NCI-H146 treated with DMSO at 0.1 percent for 48 hours (cell line): ENCODE data around the gene RNU5D-1.

Experiments
- DNase-seq: peaks from one replicate; lab custom pipeline; 2025; ENCODE audit not compliant: unreplicated experiment; lab: John Stamatoyannopoulos, UW

RNU5D-1 gene

DNA sequence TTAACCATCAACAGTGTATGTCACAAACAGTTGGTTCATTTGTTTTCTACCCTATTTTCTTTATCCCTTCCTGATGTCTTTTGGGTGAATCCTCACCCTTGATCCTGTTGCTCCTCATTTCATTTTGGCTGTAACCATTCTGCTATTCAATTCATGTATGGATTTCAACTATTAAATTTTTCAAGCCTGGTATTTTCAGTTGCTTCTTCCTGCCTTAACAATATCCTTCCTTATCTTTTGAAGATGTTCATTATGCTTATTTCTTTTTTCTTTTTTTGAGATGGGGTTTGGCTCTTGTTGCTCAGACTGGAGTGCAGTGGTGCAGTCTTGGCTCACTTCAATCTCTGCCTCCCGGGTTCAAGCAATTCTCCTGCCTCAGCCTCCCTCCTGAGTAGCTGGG lies 2.8 kb upstream of the RNU5D-1 start:
- no peak for DNase-seq

DNA sequence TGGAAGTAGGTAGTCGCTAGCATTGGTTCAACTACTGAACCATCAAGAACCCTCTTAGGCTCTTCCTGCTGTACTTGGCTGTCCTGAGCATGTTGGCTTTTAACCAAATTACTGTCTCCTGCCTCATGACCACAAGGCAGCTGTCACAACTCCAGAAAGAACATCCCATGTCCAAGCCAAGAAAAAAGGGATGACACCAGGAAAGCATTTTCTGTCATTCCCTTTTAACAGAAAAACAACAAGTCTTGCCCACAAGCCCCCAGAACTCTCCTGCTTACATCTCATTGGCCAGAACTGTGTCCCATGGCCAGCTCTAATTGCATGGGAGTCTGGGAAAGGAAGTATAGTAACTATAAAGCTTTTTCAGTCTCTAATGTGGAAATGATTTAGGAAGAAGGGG lies 2.4 kb upstream of the RNU5D-1 start:
- no peak for DNase-seq

DNA sequence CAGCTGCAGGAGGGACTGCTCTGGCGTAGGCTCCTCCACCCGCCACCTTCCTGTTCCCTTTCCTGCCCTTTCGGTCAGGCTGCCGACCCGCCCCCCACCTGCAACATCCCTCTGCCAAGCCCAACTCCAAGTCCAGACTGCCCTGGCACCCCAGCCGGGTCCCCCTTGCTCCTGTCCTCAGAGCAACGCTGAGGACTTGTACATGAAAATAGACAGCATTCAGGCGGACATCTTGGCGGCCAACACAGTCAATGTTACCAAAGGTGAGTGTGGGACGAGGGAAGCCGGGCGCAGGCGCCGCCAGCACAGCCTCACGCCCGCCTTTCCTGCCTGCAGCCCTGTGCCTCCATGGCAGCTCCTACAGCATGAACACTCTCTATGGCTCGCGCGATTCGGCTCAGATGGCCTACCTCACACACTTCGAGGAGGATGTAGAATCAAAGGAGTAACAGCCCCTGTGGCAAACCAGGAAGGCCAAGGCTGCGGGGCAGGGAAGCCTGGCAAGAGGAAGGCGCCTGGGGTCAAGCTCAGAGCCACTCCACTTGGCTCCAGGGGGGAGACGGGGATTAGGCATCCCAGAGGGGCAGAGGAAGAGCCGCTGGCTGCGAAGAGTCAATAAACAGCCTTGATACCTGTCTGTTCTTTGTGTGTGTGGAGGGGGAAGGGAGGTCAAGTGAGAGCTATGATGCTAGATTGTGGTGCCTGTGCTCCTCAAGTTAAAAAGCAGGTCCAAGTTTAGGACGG lies 5.8 kb downstream of the RNU5D-1 start:
- no peak for DNase-seq

DNA sequence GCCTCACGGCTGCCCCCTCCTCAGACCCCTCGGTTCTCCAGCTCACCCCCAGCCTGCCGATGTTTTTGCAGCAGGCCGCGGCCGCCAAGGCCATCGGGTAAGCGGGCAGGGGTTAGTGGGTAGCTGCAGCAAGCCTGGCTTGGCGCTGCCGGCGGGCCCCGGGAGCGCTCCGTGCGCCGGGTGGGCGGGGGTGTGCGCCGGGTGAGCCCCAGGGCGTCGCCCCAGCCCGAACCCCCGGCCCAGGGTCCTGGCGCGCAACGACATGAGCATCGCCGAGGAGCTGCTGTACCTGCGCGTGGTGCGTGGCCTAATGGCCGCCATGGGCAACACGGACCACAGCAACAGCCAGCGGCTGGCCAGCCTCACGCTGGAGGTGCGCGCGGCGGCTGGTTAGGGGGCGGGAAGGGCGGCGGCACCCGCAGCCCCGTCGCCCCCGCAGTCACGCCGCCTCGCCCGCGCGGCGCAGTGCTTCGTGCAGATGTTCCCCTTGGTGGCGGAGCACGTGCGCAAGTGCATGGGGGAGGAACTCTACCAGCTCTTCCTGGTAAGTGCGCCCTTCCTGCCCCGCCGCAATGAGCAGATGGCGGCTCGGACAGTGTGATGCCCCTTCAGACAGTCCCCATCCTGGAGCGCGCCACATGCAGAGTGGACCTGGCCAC lies 6.5 kb downstream of the RNU5D-1 start:
- no peak for DNase-seq

DNA sequence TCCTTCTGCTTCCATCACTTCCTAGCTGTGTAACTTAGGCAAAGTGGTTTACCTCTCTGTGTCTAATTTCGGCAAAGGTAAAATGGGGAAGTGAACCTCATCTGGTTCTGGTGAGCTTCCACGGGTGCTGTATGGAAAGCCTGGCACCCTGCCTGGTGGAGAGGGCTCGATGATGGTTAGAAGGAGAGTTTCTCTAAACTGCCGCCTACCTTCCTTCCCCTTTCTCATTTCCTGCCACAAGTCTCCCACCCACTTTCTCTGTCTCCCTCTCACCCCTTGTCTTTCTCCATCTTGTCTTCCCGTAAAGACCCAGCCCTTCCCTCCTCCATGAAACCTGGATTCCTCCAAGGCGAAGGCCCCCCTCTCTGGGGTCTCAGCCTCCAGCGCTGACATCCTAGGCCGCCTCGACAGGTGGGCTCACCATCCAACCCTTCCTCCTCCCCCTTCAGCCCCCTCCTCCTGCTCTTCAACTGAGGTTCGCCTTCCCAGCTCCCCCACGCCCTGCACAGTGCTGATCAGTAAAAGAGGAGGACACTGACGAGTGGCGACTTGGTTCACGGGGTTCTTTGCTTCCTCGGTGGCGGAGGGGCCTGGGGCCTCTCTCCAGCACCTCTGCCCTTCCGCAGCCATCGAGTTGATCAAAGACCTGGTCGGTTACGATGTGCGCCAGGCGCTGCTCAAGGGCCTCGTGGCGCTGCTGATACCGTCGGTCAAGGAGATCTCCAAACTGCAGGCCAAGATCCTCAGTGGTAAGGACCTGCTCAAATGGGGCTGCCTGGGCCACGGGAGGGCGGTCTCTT lies 7.3 kb downstream of the RNU5D-1 start:
- no peak for DNase-seq

DNA sequence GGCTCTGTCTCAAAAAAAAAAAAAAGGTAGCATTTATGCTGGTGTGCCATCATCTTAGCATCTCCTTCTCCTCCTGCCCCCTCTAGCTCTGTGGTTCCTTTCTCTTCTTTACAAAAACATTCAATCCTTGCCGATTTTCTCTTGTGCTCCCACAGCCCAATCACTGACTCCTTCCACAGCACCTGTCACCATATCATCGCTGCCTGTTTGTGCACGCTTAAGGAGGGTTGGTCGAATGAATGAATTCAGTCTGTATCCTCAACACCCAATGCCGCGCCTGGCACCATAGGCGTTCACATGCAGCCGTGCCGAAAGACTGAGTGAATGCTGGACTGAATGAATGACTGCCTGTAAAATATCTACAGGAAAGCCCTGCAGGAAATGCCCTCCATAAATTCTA lies 7.9 kb downstream of the RNU5D-1 start:
- DNase-seq = no peak

DNA sequence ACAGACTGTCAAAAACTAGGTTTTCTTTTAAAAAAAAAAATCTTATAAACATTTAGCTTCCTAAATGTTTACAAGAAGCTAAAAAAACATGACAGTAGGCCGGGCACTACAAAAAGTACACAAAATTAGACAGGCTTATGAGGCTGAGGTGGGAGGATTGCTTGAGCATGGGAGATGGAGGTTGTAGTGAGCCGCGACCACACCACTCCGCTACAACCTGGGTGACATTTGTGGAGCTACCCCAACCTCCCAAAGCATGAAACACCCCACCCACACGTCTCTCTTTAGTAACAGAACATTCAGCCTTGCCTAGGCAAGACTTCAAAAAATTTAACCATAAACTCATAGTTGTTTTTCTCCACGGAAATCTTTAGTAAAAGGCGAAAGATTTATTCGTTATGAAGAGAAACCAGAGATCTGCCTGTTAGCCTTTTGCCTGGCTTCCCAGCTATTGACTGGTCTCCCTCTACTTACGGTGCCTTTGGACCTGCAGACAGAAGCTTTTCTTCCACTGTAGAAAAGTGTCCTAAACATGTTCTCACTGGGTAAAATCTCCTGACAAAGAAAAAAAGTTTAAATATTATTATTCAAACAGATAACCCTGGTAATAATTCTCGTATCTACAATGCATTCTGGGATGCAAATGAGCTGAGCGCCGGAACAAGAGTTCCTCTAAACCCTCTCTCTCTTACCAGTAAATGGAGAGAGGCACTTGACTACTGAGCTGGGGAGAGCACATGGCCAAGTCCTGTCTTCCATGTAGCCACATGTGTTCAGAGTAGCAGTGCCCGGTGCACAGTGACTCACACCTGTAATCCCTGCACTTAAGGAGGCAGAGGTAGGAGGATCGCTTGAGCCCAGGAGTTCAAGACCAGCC lies 9.2 kb downstream of the RNU5D-1 start:
- no peak for DNase-seq

DNA sequence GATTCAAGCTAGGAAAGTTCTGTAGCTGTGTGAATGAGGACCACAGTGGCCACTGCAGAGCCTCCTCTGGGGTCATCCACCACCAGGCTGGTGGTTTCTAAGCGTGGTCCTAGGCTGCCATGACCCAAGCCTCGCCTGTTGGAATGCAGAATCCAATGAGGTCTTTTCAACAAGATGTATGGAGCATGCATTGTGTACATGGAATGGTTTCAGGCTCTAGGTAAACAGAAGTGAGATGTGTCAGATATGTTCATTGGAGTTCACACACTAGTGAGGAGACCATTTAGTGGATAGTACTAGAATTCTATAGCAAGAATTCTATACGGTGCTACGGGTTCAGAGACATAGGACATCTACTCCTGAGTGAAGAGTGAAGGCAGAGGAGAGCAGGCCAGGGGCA lies 10.7 kb downstream of the RNU5D-1 start:
- no peak for DNase-seq

DNA sequence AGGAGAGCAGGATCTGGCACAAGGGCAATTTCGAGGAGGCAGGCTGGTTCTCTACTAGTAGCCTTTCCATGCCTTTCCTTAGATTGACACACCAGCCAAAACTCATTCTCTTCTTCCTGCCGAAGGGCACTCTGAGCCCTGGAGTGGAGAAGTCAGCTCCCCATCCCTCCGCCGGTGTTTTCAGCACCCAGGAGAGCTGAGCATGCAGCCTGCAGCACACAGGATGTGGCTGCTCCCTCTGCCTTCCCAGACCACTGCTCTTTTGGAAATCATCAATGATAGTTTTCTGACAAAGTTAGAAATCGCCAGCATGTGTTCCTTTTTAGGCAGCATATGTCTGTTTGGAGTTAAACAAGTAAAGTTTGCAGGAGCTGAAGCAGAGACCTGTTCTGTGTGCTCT lies 11.7 kb downstream of the RNU5D-1 start:
- DNase-seq = no peak

DNA sequence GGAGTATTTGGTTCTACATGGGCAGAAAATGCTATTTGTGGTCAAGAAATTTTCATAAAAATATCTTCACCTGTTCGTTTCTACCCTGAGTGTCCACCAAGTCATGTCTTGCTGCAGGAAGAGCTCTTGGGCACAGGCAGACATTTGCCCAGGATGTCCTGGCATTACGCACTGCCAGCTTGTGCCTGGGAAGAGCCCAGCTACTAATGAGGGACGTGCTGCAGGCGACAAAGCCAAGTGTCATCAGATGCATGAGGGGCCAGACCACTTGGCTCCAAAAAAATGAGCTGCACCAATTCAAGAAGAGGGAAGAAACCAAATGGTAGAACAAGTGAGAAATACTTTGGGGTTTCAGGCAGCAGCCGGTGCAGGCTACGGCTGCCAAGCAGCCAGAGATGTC lies 12.9 kb downstream of the RNU5D-1 start:
- no peak for DNase-seq

DNA sequence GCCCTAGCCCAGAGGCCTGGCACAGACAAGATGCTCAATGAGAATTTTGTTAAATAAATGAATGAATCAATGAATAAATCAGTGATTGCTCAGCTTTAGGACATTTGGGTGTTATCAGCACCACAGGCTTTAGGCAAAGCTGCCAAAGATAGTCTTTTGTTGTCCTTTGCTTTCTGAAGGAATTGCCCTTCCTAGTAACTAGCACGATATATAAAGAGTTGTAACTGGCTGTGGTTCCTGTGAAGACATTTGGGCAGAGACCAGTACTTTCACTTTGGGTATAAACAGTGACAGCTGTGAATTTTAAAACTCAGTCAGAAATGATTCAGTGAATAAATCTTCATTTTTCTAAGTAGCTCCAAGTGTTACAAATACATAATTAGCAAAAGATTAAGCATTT lies 13.3 kb downstream of the RNU5D-1 start:
- no peak for DNase-seq

DNA sequence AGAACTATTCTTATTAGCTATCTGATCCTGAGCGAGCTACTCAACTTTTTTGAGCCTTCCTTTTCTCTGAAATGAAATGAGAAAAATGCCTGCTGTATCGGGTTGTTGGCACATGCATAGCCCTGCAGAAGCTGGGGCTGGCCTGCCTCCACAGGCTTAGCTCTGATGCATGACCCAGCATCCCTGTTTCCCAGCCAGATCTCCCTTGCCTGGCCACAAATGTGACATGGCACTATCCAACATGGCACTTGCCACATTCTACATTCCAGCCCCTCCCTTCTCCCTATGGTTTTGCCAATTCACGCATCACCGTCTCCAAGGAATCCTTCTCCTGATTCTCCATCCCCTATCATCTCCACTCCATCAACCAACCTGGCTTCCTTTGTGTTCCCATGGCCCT lies 13.8 kb downstream of the RNU5D-1 start:
- DNase-seq = no peak

DNA sequence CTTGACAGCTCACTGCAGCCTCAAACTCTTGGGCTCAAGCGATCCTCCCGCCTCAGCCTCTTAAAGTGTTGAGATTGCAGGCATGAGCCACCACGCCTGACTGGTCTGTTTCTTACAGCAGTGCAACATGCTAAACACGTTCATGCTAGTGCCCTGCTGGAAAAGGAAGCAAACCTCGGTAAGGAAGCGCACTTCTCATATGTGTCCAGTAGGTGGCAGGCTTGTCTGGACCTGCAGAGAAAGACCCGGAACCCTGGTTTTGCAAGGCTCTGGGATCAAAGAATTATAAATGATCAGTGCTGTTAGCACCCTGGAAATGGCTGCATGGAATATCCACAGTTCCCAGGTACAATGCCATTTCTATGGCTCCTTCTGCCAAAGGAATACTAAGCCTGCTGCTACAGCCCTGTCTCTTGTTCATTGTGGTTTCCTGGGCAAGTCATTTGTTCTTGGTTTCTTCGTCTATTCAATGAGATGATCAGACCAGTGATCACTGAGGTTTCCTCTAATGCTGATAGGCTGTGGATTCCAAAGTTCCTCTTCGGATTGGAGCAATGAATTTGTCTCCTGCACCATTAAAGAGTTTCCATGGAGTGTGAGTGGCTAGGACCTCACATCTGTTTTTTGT lies 15.9 kb downstream of the RNU5D-1 start:
- peak; percentile 37 for DNase-seq

DNA sequence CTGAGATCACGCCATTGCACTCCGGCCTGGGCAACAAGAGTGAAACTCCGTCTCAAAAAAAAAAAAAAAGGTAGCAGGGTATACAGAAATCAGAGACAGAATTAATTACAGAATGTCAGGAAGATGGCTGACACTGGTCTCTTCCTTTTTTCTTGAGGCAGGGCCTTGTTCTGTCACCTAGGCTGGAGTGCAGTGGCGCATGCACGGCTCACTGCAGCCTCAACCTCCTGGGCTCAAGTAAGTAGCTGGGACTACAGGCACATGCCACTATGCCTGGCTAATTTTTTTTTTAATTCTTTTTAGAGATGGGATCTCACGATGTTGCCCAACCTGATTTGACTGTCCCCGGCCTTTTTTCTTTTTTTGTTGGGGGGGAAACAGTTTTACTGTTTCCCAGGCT lies 16.4 kb downstream of the RNU5D-1 start:
- no peak for DNase-seq

DNA sequence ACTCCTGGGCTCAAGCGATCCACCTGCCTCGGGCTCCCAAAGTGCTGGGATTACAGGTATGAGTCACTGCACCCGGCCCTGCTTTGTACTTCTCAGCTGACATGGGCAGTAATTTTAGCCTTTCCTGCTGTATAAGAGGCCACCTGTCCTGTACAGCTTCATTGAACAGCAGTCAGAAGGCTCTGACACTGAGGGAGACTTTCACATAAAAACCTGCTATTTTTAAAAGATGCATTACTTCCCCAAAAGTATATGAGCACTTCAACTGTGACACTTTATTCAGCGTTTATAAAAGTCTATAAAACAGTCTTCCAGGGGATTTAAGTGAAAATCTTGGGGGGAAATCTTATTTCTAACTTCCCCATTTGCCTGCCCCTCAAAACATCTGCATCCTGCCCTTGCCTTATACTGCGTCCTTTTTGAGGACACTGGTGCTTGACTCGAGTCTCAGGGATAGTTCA lies 17.6 kb downstream of the RNU5D-1 start:
- DNase-seq = peak; percentile 50

DNA sequence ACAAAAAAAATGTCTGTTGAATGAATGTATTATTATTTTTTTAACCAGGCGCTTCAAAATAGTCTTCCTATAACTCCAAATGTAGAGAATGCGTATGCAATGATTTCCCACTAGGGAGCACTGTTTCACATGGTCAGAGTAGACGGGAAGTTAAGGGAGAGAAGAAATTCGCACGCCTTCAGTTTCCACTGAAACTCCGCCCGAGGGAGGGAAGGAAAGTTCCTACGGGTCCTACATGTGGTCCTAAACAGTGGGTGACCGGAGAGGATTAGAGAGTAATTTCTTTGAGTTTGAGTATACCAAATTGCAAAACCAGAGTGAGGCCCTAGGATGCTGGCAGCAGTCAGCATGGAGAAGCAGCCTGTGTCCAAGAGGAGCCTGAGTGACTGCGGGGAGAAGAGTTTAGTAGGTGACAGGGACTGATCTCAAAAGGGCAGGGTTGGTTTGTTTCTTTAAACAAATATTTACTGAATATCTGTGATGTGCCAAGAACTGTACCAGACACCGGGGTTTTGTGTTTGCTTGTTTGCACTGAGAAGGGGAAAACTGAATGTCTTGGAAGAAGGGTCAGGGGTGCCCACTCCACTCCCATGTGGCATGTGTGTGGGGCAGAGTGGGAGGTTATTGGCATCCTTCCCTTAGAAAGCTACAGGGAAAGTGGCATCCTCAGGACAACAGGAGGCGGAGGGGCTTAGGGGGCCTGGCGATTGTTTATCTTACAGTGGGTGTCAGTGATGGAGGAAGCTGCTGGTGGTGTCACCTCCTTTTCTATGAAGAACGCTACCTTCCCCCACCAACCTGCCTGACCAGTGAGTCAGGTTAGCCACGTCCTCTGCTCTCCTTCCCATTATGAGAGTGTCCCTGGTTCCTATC lies 22.8 kb downstream of the RNU5D-1 start:
- no peak for DNase-seq

DNA sequence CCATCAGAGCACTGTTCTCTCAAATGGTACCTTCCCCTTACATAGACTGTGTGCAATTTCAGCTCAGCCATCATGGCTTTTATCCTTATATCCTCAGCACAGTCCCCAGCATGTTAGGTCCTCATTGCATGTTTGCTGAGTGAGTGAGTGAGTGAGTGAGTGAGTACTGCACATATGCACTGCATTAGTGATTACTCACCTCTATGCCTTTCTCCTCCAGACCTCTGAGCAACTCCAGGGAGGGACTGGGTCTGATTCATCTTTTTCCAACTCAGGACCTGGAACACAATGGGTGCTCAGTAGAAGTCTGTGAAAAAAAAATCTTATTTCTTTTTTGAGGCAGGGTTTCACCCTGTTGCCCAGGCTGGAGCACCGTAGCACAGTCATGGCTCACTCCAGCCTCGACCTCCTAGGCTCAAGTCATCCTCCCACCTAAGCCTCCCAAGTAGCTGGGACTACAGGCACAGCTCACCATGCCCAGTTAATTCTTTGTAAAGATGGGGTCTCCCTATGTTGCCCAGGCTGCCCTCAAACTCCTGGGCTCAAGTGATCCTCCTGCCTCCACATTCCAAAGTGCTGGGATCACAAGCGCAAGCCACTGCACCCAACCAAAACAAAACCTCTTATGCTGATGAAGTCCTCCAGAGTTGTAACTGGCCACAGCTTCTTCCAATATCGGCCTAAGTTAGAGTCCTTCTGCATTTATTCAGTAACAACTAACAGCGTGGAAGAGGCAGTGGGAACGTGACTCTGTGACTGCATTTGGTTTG lies 23.7 kb downstream of the RNU5D-1 start:
- DNase-seq = no peak

DNA sequence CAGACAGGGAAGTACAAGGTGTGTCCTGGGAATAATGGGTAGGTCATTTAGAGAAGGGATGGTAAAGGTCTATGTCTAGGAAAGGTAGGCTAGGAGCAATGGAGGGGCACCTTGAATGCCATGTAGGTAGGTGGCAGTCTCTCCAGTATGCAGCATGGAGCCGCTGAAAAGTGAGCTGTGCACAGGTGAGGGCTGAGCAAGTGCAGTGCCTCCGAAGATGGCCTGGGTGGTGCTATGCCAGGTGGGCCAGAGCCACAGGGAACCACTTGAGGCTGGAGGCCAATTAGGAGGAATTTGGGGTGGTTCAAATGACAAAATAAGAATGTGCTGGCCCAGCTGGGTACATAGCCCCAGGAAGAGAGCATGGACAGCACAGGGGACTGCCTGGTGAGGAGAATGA lies 25.0 kb downstream of the RNU5D-1 start:
- no peak for DNase-seq

DNA sequence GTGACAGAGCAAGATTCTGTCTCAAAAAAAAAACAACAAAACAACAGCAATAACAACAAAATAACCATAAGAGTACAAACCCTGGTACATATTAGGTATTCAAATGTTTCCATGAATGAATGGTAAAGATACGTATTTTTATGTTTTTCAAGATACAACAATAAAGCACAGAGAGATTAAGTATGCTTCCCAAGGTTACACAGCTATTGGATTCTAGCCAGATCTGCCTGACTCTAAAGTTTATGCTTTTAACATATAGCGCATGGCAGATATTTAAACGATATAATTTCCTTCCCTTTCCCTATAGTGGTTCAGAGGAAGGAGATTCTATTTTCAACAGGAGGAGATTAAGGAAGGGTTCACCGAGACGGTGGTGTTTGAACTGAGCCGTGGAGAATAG lies 25.5 kb downstream of the RNU5D-1 start:
- no peak for DNase-seq
